Hypothalamus (tissue), 51 donors: ENCODE measurements around the gene ZNF677.
A peak's percentile ranks its signal among the peaks of the same experiment; 100 is the strongest.
"Not testable (repeated sequence)": the region's sequence is repeated elsewhere in the genome, so short reads cannot be mapped to it uniquely, and the experiment has no call there.

Experiments
- DNase-seq, 51 donors: peaks; one replicate each; lab custom pipeline; 2025; lab: John Stamatoyannopoulos, UW

ZNF677 gene

GRCh38 chr19:53254411-53255341 is at the start of gene ZNF677:
TSS of gene ZNF677 (minus strand) at chr19:53254873. CDS start at chr19:53251550, 3,323 bp downstream.
- DNase-seq = peak; percentile 39 to 98 (median 89)

- DNase-seq = not testable (repeated sequence)
These were observed 46.7 kb upstream of the ZNF677 start for GRCh38 chr19:53301341-53301740.

- no peak for DNase-seq
These were observed 40.2 kb upstream of the ZNF677 start for GRCh38 chr19:53294786-53295441.

GRCh38 chr19:53290758-53291549 is 36.3 kb upstream of the ZNF677 start:
- DNase-seq = no peak

- DNase-seq = no peak
These were observed 30.4 kb upstream of the ZNF677 start for GRCh38 chr19:53285087-53285486.

- DNase-seq = not testable (repeated sequence)
These were observed 27.3 kb upstream of the ZNF677 start for GRCh38 chr19:53281947-53282346.

GRCh38 chr19:53275480-53275879 is 20.8 kb upstream of the ZNF677 start:
- no peak for DNase-seq

- DNase-seq = no peak
These were observed 17.4 kb upstream of the ZNF677 start for GRCh38 chr19:53272044-53272443.

- not testable (repeated sequence) for DNase-seq
These were observed 15.2 kb upstream of the ZNF677 start for GRCh38 chr19:53269861-53270260.

- DNase-seq = not testable (repeated sequence)
These were observed 12.9 kb upstream of the ZNF677 start, which contains the start of gene VN1R4 for GRCh38 chr19:53267623-53268022. TSS of gene VN1R4 (minus strand) at chr19:53267723. CDS start at chr19:53267665, 58 bp downstream.

GRCh38 chr19:53257715-53258342 is 3.2 kb upstream of the ZNF677 start, which contains the start of gene VN1R2:
TSS of gene VN1R2 (plus strand) at chr19:53258292. CDS start at chr19:53258376, 84 bp downstream.
- not testable (repeated sequence) for DNase-seq

GRCh38 chr19:53246498-53246897 is 8.2 kb downstream of the ZNF677 start:
- no peak for DNase-seq

GRCh38 chr19:53237114-53237777 is 17.4 kb downstream of the ZNF677 start:
- no peak for DNase-seq

- no peak for DNase-seq
These were observed 30.1 kb downstream of the ZNF677 start for GRCh38 chr19:53224606-53225005.

- not testable (repeated sequence) for DNase-seq
These were observed 32.0 kb downstream of the ZNF677 start for GRCh38 chr19:53222716-53223115.

- no peak for DNase-seq
These were observed 41.9 kb downstream of the ZNF677 start for GRCh38 chr19:53212703-53213320.

- not testable (repeated sequence) for DNase-seq
These were observed 43.1 kb downstream of the ZNF677 start for GRCh38 chr19:53211554-53211953.

- peak; percentile 39 to 99 (median 93) for DNase-seq
These were observed 57.8 kb downstream of the ZNF677 start for GRCh38 chr19:53196777-53197396.
